Caco-2 (cell line): ENCODE measurements around the gene SLIT3. TPM values are rescaled to one million over a fixed set of nuclear protein-coding genes. Genes with fewer than 3 reads are reported as not detected.

Source experiments
- BruUV-seq: library from RNA; stranded (reverse); fragments of 400-500 nt; replicated peaks from 2 replicates; lab custom pipeline; 2021; lab: Mats Ljungman, UMichigan
- CTCF ChIA-PET: fragments of 300-600 bp; sonication (Branson Sonifier 250); formaldehyde crosslinking; loops from one replicate; lab custom pipeline; 2022; ENCODE audit warnings: antibody characterized with exemption; lab: Charles Lee
- POLR2A ChIA-PET: fragments of 300-600 bp; sonication (Branson Sonifier 250); formaldehyde crosslinking; loops from one replicate; lab custom pipeline; 2022; ENCODE audit warnings: antibody characterized with exemption; lab: Charles Lee
- DNase-seq, 2 experiments: peaks; one replicate each; pipeline versions ENCODE4 v3.0.0 to v3.0.0-alpha.2; 2020 to 2022
- H3K27me3 ChIP-seq: replicated peaks from 2 replicates; pipeline ENCODE4 v1.6.0; 2011; ENCODE audit warnings: low read length; ENCODE audit not compliant: control insufficient read depth, insufficient read depth
- H3K36me3 ChIP-seq: 2 replicates; pipeline ENCODE4 v1.5.1; 2011; ENCODE audit warnings: low read length; ENCODE audit not compliant: control insufficient read depth, insufficient read depth
- H3K4me1 ChIP-seq: fragments of 250-450 bp; sonication (Bioruptor Pico); 2 replicates; pipeline ENCODE4 v1.5.1; 2020; ENCODE audit warnings: mild to moderate bottlenecking
- H3K4me3 ChIP-seq: 2 replicates; pipeline ENCODE4 v1.5.1; 2011; ENCODE audit warnings: low read depth, mild to moderate bottlenecking, control low read depth, low read length
- H3K9me3 ChIP-seq: fragments of 250-450 bp; sonication (Bioruptor Pico); 2 replicates; pipeline ENCODE4 v1.5.1; 2020; ENCODE audit warnings: mild to moderate bottlenecking, moderate library complexity
- H3K27ac Mint-ChIP-seq: one replicate; pipeline ENCODE4 v1.8.0; 2022; ENCODE audit warnings: mixed read lengths; ENCODE audit not compliant: unreplicated experiment
- H3K27me3 Mint-ChIP-seq: one replicate; pipeline ENCODE4 v1.8.0; 2022; ENCODE audit warnings: mixed read lengths; ENCODE audit not compliant: insufficient read depth, unreplicated experiment
- H3K36me3 Mint-ChIP-seq: one replicate; pipeline ENCODE4 v1.8.0; 2022; ENCODE audit warnings: mild to moderate bottlenecking, mixed read lengths; ENCODE audit not compliant: insufficient read depth, unreplicated experiment
- H3K4me1 Mint-ChIP-seq: one replicate; pipeline ENCODE4 v1.8.0; 2022; ENCODE audit warnings: low read depth, mixed read lengths; ENCODE audit not compliant: unreplicated experiment
- H3K4me3 Mint-ChIP-seq: one replicate; pipeline ENCODE4 v1.8.0; 2022; ENCODE audit warnings: mild to moderate bottlenecking, moderate library complexity, mixed read lengths; ENCODE audit not compliant: unreplicated experiment
- H3K9me3 Mint-ChIP-seq: one replicate; pipeline ENCODE4 v1.8.0; 2022; ENCODE audit warnings: mixed read lengths; ENCODE audit not compliant: unreplicated experiment
- intact Hi-C: fragments of 100-400 bp; cut with micrococcal nuclease; formaldehyde crosslinking; loops from one replicate; pipeline ENCODE4 v1.10.0; 2022; ENCODE audit not compliant: unreplicated experiment
- total RNA-seq: library from RNA; stranded (reverse); gene quantifications from 2 replicates; pipeline ENCODE4 v1.2.3, GENCODE V29; 2022
- TF ChIP-seq, protein P1 (sequence below), 2 experiments: fragments of 200-600 bp in 1 of 2; IDR thresholded peaks; 1 replicate in 1 of 2; 2 replicates in 1 of 2; pipeline versions ENCODE4 v1.5.1 to v1.8.0; 2011 to 2022; ENCODE audit warnings: antibody characterized with exemption in 1 of 2, control low read depth in 1 of 2, inconsistent platforms in 1 of 2, low read depth in 1 of 2, low read length in 1 of 2, mild to moderate bottlenecking in 1 of 2, moderate library complexity in 1 of 2; ENCODE audit not compliant: insufficient read depth in 1 of 2, severe bottlenecking in 1 of 2, unreplicated experiment in 1 of 2

The SLIT3 gene
- total RNA-seq, 1 experiment from 2014 or later, result 2.1 TPM

DNA sequence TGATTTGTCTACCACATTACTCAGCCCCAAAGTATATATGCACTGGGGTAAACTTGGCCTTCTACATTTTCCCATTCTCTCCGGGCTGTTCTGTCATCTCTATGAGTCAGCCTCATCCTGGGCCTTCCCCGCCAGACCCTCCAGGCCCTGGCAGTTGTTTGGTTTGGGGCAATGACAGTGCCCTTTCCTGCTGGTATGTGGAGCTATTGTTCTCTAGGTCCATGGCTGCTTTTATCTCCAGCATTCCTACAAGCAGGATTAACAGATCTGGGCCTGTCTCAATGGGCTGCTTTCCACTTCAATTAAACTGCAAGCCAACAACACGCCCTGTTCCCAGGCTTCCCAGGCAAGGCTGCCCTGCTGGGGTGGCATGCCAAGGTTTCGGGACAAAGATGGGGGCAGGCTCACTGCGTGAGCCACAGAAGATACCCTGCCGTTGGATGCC lies 136.4 kb downstream of the SLIT3 start:
- Mint-ChIP-seq H3K4me3 (no peak overlapping the region), H3K4me1 (peaks cover 37% of the 10 kb centered on the region), H3K27me3 (no peaks in the 10 kb centered on the region), H3K27ac (peak overlapping the region; percentile 40), H3K9me3 (no peaks in the 10 kb centered on the region), H3K36me3 (peaks cover 10% of the 10 kb centered on the region)
- Histone ChIP-seq H3K4me1 (peaks cover 27% of the 10 kb centered on the region), H3K4me3 (no peak overlapping the region), H3K36me3 (no peaks in the 10 kb centered on the region), H3K27me3 (no peaks in the 10 kb centered on the region), H3K9me3 (no peaks in the 10 kb centered on the region)
- TF ChIP-seq, protein P1, sequence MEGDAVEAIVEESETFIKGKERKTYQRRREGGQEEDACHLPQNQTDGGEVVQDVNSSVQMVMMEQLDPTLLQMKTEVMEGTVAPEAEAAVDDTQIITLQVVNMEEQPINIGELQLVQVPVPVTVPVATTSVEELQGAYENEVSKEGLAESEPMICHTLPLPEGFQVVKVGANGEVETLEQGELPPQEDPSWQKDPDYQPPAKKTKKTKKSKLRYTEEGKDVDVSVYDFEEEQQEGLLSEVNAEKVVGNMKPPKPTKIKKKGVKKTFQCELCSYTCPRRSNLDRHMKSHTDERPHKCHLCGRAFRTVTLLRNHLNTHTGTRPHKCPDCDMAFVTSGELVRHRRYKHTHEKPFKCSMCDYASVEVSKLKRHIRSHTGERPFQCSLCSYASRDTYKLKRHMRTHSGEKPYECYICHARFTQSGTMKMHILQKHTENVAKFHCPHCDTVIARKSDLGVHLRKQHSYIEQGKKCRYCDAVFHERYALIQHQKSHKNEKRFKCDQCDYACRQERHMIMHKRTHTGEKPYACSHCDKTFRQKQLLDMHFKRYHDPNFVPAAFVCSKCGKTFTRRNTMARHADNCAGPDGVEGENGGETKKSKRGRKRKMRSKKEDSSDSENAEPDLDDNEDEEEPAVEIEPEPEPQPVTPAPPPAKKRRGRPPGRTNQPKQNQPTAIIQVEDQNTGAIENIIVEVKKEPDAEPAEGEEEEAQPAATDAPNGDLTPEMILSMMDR (IDR thresholded peaks at IDR 0.05; ENCODE audit: insufficient read depth in 1 of 2, low read depth in 1 of 2, low read length in 1 of 2, severe bottlenecking in 1 of 2, unreplicated experiment in 1 of 2), result no peak
- DNase-seq, result peak; percentile 32 to 52
- ChIA-PET POLR2A (no interaction called here), CTCF (no interaction called here)
- no TSS peak for BruUV-seq
- intact Hi-C loops, result loop anchor here (5.0 kb wide), 2 partner anchors 133 to 278 kb away; no protein-coding TSS in a partner anchor

DNA sequence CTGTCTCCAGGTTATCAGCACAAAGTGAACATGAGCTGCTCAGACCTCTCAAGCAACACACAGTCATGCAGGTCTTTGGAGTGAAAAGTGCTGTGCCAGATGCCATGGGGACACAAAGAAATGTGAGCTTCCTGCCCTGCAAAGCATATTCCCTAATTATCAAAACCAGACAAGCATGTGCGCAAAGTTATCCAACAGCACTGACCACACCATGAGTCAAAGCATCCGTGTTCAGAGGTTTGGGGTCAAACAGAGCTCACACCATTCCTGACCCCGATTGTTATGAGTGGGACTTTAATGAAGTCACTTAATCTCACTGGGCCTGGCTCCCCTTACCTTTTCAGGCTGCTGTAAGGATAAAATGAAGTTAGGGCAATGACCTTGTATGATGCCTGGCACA lies 138.5 kb downstream of the SLIT3 start:
- Mint-ChIP-seq H3K4me3 (no peak overlapping the region), H3K9me3 (peaks cover 13% of the 10 kb centered on the region), H3K36me3 (peaks cover 19% of the 10 kb centered on the region), H3K4me1 (peaks cover 33% of the 10 kb centered on the region), H3K27me3 (no peaks in the 10 kb centered on the region), H3K27ac (peak overlapping the region; percentile 24)
- Histone ChIP-seq H3K4me1 (peaks cover 27% of the 10 kb centered on the region), H3K36me3 (no peaks in the 10 kb centered on the region), H3K9me3 (no peaks in the 10 kb centered on the region), H3K4me3 (no peak overlapping the region), H3K27me3 (no peaks in the 10 kb centered on the region)
- TF ChIP-seq, protein P1 (IDR thresholded peaks at IDR 0.05; ENCODE audit: insufficient read depth in 1 of 2, low read depth in 1 of 2, low read length in 1 of 2, severe bottlenecking in 1 of 2, unreplicated experiment in 1 of 2), result no peak
- CTCF ChIA-PET, result no interaction called here
- BruUV-seq, result no TSS peak
- no peak for DNase-seq
- POLR2A ChIA-PET, result no interaction called here
- intact Hi-C loops, result loop anchor here (5.0 kb wide), 2 partner anchors 135 to 280 kb away; no protein-coding TSS in a partner anchor

DNA sequence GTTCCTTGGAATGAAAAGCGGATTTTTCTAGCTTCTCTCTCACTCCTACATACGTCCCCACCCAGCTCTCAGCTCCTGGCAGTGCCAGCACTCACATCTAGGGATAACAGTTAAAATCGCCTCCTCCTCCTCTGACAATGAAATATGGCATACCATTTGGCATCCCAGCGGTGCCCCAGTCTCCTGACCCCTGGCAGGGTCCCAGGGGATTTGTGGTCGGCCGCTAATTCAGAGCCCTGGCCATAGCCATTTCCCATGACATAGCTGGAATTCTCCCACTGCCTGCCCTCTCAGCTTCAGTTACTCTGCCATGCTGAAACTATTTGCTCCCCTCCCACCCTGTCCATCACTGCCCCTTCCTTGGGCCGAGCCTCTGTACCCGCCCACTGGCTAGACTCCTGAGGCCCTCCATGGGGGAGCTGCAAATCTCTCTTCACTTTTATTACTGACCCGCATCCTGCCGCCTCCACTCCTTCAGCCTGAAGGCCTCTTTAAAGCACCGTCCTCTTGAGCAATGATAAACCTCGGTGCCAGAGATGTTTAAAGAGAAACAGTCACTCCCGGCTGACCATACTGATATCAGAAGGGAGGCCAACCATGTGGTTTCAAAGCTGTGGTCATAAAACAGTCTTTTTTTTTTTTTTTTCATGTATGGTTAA lies 139.8 kb downstream of the SLIT3 start:
- Mint-ChIP-seq H3K36me3 (peaks cover 25% of the 10 kb centered on the region), H3K4me3 (no peak overlapping the region), H3K27me3 (no peaks in the 10 kb centered on the region), H3K27ac (peak overlapping the region; percentile 34), H3K9me3 (peaks cover 17% of the 10 kb centered on the region), H3K4me1 (peaks cover 42% of the 10 kb centered on the region)
- no peaks in the 10 kb centered on the region for H3K27me3 ChIP-seq
- peaks cover 38% of the 10 kb centered on the region for H3K4me1 ChIP-seq
- peak; percentile 79 to 83 for DNase-seq
- POLR2A ChIA-PET, result no interaction called here
- no peaks in the 10 kb centered on the region for H3K9me3 ChIP-seq
- BruUV-seq, result no TSS peak
- H3K4me3 ChIP-seq, result no peak overlapping the region
- no peaks in the 10 kb centered on the region for H3K36me3 ChIP-seq
- TF ChIP-seq, protein P1 (IDR thresholded peaks at IDR 0.05; ENCODE audit: insufficient read depth in 1 of 2, low read depth in 1 of 2, low read length in 1 of 2, severe bottlenecking in 1 of 2, unreplicated experiment in 1 of 2), result no peak
- intact Hi-C loops, result loop anchor here (1.0 to 5.0 kb wide), 3 partner anchors 57 to 281 kb away; no protein-coding TSS in a partner anchor
- CTCF ChIA-PET, result interaction anchor here (0.7 kb wide), 1 partner anchor 55 kb away, joined by 5 read pairs; no protein-coding TSS in a partner anchor
